GM12878 (cell line): Measurements from ENCODE around the gene RAD51B. TPM values are rescaled to one million over a fixed set of nuclear protein-coding genes. Genes with fewer than 3 reads are reported as not detected.

Source experiments
- ATAC-seq: fragments of 200-7000 bp; cut with Tn5 transposase; 3 replicates; pipeline ENCODE4 v1.9.1; 2020; ENCODE audit warnings: mild to moderate bottlenecking, moderate library complexity
- BruUV-seq: library from RNA; stranded (reverse); fragments of 400-500 nt; replicated peaks from 2 replicates; lab custom pipeline; 2021; lab: Mats Ljungman, UMichigan
- CTCF ChIA-PET: fragments of 300-600 bp; sonication (Branson Sonifier 250); formaldehyde crosslinking; extraction: SDS; loops from one replicate; lab custom pipeline; 2021; ENCODE audit warnings: inconsistent platforms; lab: Yijun Ruan, JAX
- POLR2A ChIA-PET: fragments of 350-600 bp; formaldehyde crosslinking; extraction: SDS; loops from one replicate; lab custom pipeline; 2021; ENCODE audit warnings: inconsistent platforms; lab: Charles Lee
- RAD21 ChIA-PET: fragments of 300-600 bp; sonication (Branson Sonifier 250); formaldehyde crosslinking; loops from one replicate; lab custom pipeline; 2023; ENCODE audit warnings: antibody characterized with exemption; ENCODE audit not compliant: unreplicated experiment; lab: Charles Lee
- SMC1A ChIA-PET: fragments of 300-600 bp; sonication (Branson Sonifier 250); formaldehyde crosslinking; loops from one replicate; lab custom pipeline; 2023; ENCODE audit not compliant: unreplicated experiment, uncharacterized antibody; lab: Charles Lee
- DNase-seq: peaks from one replicate; pipeline ENCODE4 v3.0.0-alpha.2; 2011; ENCODE audit warnings: low read depth, low spot score
- FAIRE-seq: peaks from 3 replicates; lab custom pipeline; 2011; peaks lifted over from hg19 to GRCh38; lab: Jason Lieb, UNC
- H2AFZ ChIP-seq: 2 replicates; pipeline ENCODE4 v1.6.0; 2011; ENCODE audit warnings: low read depth, low read length, control low read depth; ENCODE audit not compliant: control insufficient read depth
- H3K27ac ChIP-seq: 2 replicates; pipeline ENCODE4 v1.5.1; 2011; ENCODE audit warnings: control low read depth; ENCODE audit not compliant: control insufficient read depth, insufficient read depth
- H3K27me3 ChIP-seq, 2 experiments: replicated peaks in 1 of 2; 2 replicates each; pipeline versions ENCODE4 v1.6.0 to v1.6.1; 2011; ENCODE audit warnings: low read length in 1 of 2; ENCODE audit not compliant: control insufficient read depth in 2 of 2, insufficient read depth in 2 of 2
- H3K36me3 ChIP-seq, 2 experiments: 2 replicates each; pipeline ENCODE4 v1.5.1; 2011; ENCODE audit warnings: low read length in 1 of 2; ENCODE audit not compliant: control insufficient read depth in 2 of 2, insufficient read depth in 2 of 2
- H3K4me1 ChIP-seq: 2 replicates; pipeline ENCODE4 v1.6.1; 2011; ENCODE audit warnings: mild to moderate bottlenecking, low read length, moderate library complexity, mixed read lengths; ENCODE audit not compliant: control insufficient read depth, insufficient read depth
- H3K4me2 ChIP-seq: 2 replicates; pipeline ENCODE4 v1.6.0; 2011; ENCODE audit warnings: control low read depth; ENCODE audit not compliant: control insufficient read depth, insufficient read depth
- H3K4me3 ChIP-seq: fragments of 200-600 bp; sonication (generic); 2 replicates; pipeline ENCODE4 v1.5.1; 2016
- H3K79me2 ChIP-seq: 2 replicates; pipeline ENCODE4 v1.6.0; 2011; ENCODE audit warnings: low read length; ENCODE audit not compliant: control insufficient read depth, insufficient read depth
- H3K9ac ChIP-seq: 2 replicates; pipeline ENCODE4 v1.8.0; 2011; ENCODE audit warnings: low read length, control low read depth, mixed read lengths; ENCODE audit not compliant: control insufficient read depth, insufficient read depth
- H3K9me3 ChIP-seq: replicated peaks from 3 replicates; pipeline ENCODE4 v1.5.1; 2011; ENCODE audit warnings: mild to moderate bottlenecking, low read length; ENCODE audit not compliant: control insufficient read depth, insufficient read depth
- H4K20me1 ChIP-seq: 2 replicates; pipeline ENCODE4 v1.6.0; 2011; ENCODE audit not compliant: control insufficient read depth, insufficient read depth
- CBX5 ChIP-seq: sonication (generic); IDR thresholded peaks from 2 replicates; pipeline ENCODE4 v1.6.1; 2016; ENCODE audit warnings: low read depth, moderate library complexity, mild to moderate bottlenecking, inconsistent platforms
- CEBPZ ChIP-seq: fragments of 150-350 bp; IDR thresholded peaks from 2 replicates; pipeline ENCODE4 v1.6.1; 2016; ENCODE audit warnings: low read depth, low read length
- CTCF ChIP-seq, 3 experiments: IDR thresholded peaks in 2 of 3; conservative IDR thresholded peaks in 1 of 3; 2 replicates each; pipeline ENCODE4 v1.5.1; 2011; ENCODE audit warnings: low read depth in 3 of 3, low read length in 3 of 3, mild to moderate bottlenecking in 3 of 3, control low read depth in 2 of 3, moderate library complexity in 2 of 3, inconsistent platforms in 1 of 3, mixed read lengths in 1 of 3; ENCODE audit not compliant: control insufficient read depth in 2 of 3, insufficient read depth in 1 of 3; ENCODE audit errors: extremely low read depth in 1 of 3
- EP300 ChIP-seq, 2 experiments: fragments of 150-350 bp in 1 of 2; IDR thresholded peaks; 2 replicates each; pipeline ENCODE4 v1.6.1; 2011 to 2012; ENCODE audit warnings: low read depth in 2 of 2, low read length in 2 of 2, borderline replicate concordance in 1 of 2, improper control_type of control experiment in 1 of 2, inconsistent platforms in 1 of 2; ENCODE audit not compliant: control insufficient read depth in 1 of 2
- FOXK2 ChIP-seq: fragments of 450-650 bp; IDR thresholded peaks from 2 replicates; pipeline ENCODE4 v1.6.1; 2017; ENCODE audit warnings: mild to moderate bottlenecking, moderate library complexity
- KDM1A ChIP-seq: fragments of 200-600 bp; sonication (generic); IDR thresholded peaks from 2 replicates; pipeline ENCODE4 v1.6.1; 2016; ENCODE audit warnings: borderline replicate concordance
- PAX8 ChIP-seq: fragments of 450-650 bp; IDR thresholded peaks from 2 replicates; pipeline ENCODE4 v1.6.1; 2017; ENCODE audit warnings: mild to moderate bottlenecking, moderate library complexity
- PKNOX1 ChIP-seq: fragments of 450-650 bp; IDR thresholded peaks from 2 replicates; pipeline ENCODE4 v1.6.1; 2016; ENCODE audit warnings: mild to moderate bottlenecking
- RB1 ChIP-seq: fragments of 450-650 bp; formaldehyde crosslinking; IDR thresholded peaks from 2 replicates; pipeline ENCODE4 v1.6.1; 2017; ENCODE audit warnings: mild to moderate bottlenecking, borderline replicate concordance
- TCF12 ChIP-seq: IDR thresholded peaks from 2 replicates; pipeline ENCODE4 v1.6.1; 2011; ENCODE audit warnings: low read depth, mild to moderate bottlenecking, low read length
- WGBS: methylation state at CpG from one replicate; pipeline ENCODE4 v1.1.6; 2016; ENCODE audit warnings: low lambda C conversion rate; ENCODE audit not compliant: insufficient replicate concordance, insufficient coverage; ENCODE audit errors: missing lambda C conversion rate; 5-methylcytosine and 5-hydroxymethylcytosine counted together
- in situ Hi-C: fragments of 300-500 bp; cut with MboI; formaldehyde crosslinking; loops from 9 replicates; pipeline ENCODE4 v1.14.3; 2018; ENCODE audit warnings: mixed read lengths
- intact Hi-C: fragments of 100-400 bp; cut with micrococcal nuclease; formaldehyde crosslinking; loops from one replicate; pipeline ENCODE4 v1.14.2; 2022; ENCODE audit not compliant: unreplicated experiment
- polyA plus RNA-seq, 11 experiments: library from polyadenylated mRNA; depleted of rRNA in 4 of 11; unstranded in 6 of 11; stranded (reverse) in 5 of 11; fragments of >200 nt; fragmentation: Nextera tagmentation in 4 of 11; fragmentation: Illumina TruSeq in 1 of 11; extraction: Ambion mirVana in 4 of 11; extraction: Trizol in 1 of 11; gene quantifications; 1 replicate in 1 of 11; 2 replicates in 10 of 11; pipeline versions ENCODE4 v1.2.1 to v1.2.3, GENCODE V29; 2011 to 2016; ENCODE audit warnings: inconsistent platforms in 2 of 11, missing spikeins in 2 of 11, low read depth in 1 of 11
- total RNA-seq, 4 experiments: library from RNA; depleted of rRNA in 3 of 4; stranded (reverse); fragments of >200 nt in 3 of 4; fragmentation: Illumina TruSeq in 1 of 4; extraction: Trizol in 1 of 4; gene quantifications; 2 replicates each; pipeline versions ENCODE4 v1.2.1 to v1.2.3, GENCODE V29; 2013 to 2021

RAD51B gene
- total and polyA plus RNA-seq, 10 of the 15 experiments (the other 5 are each of a cell fraction or from before 2014, with no cell fraction given), result 9.8 to 26.8 (median 21.3) TPM

- in situ Hi-C loops, result loop anchor here (10.0 kb wide), 1 partner anchor 429 kb away; no protein-coding TSS in a partner anchor
- no peaks in the 10 kb centered on the region for H3K79me2 ChIP-seq
- H2AFZ ChIP-seq, result no peak overlapping the region
- 55% methylated on average over 1 of the region's 1 CpG for WGBS
- no peaks in the 10 kb centered on the region for H3K36me3 ChIP-seq
- H3K27ac ChIP-seq, result no peak overlapping the region
- intact Hi-C loops, result no loop called here
- no peak for FAIRE-seq
- H3K9me3 ChIP-seq, result no peaks in the 10 kb centered on the region; the same call in 2 of the 3 replicates
- POLR2A ChIA-PET, result interaction anchor here (0.5 to 1.3 kb wide), 3 partner anchors 10 to 540 kb away, joined by 3 to 4 read pairs (median 3); no protein-coding TSS in a partner anchor
- no peak for DNase-seq
- TF ChIP-seq RB1, result no peak
- TF ChIP-seq PKNOX1, result no peak
- no peak for TF ChIP-seq KDM1A
- no peak for TF ChIP-seq TCF12
- TF ChIP-seq EP300 (IDR thresholded peaks at IDR 0.05; ENCODE audit: borderline replicate concordance in 1 of 2, control insufficient read depth in 1 of 2, low read depth in 2 of 2, low read length in 2 of 2), result no peak
- no peak for TF ChIP-seq CBX5
- TF ChIP-seq CEBPZ, result no peak
- TF ChIP-seq FOXK2, result no peak
- no peak for TF ChIP-seq CTCF (IDR thresholded peaks at IDR 0.05 in 2 of 3, conservative IDR thresholded peaks at IDR 0.05 in 1 of 3; ENCODE audit: control insufficient read depth in 2 of 3, extremely low read depth in 1 of 3, insufficient read depth in 1 of 3, low read depth in 3 of 3, low read length in 3 of 3)
- no peak for TF ChIP-seq PAX8
- TF ChIP-seq, all 136 proteins: peak for 0
- SMC1A ChIA-PET, result interaction anchor here (0.8 to 13.5 kb wide), 13 partner anchors 8 to 564 kb away, joined by 3 to 314 read pairs (median 6); no protein-coding TSS in a partner anchor
- Histone ChIP-seq H3K4me2 (no peak overlapping the region), H4K20me1 (no peaks in the 10 kb centered on the region), H3K4me1 (peaks cover 24% of the 10 kb centered on the region), H3K4me3 (no peak overlapping the region), H3K27me3 (no peaks in the 10 kb centered on the region), H3K9ac (no peak overlapping the region)
- CTCF ChIA-PET, result interaction anchor here (0.7 to 10.1 kb wide), 4 partner anchors 9 to 564 kb away, joined by 3 to 158 read pairs (median 3); no protein-coding TSS in a partner anchor
- BruUV-seq, result no TSS peak
- RAD21 ChIA-PET, result interaction anchor here (1.5 to 15.6 kb wide), 7 partner anchors 13 to 588 kb away, joined by 3 to 292 read pairs (median 139); no protein-coding TSS in a partner anchor
- no peak for ATAC-seq
Measured at GRCh38 chr14:68255693-68256178, 436.2 kb downstream of the RAD51B start.
